Progenitor cell of endocrine pancreas (in vitro differentiated cells): ENCODE measurements around the gene ASB13. TPM values are rescaled to one million over a fixed set of nuclear protein-coding genes. Genes with fewer than 3 reads are reported as not detected.

Experiments used
- DNase-seq: peaks from one replicate; pipeline ENCODE4 v3.0.0; 2021; ENCODE audit warnings: low spot score; ENCODE audit not compliant: unreplicated experiment
- H3K27ac Mint-ChIP-seq: 2 replicates; pipeline ENCODE4 v1.8.0; 2021; ENCODE audit warnings: mild to moderate bottlenecking, moderate library complexity, mixed read lengths
- H3K27me3 Mint-ChIP-seq: 2 replicates; pipeline ENCODE4 v1.8.0; 2021; ENCODE audit warnings: mixed read lengths
- H3K36me3 Mint-ChIP-seq: 2 replicates; pipeline ENCODE4 v1.8.0; 2022; ENCODE audit warnings: mixed read lengths; ENCODE audit not compliant: insufficient read depth
- H3K4me1 Mint-ChIP-seq: 2 replicates; pipeline ENCODE4 v1.8.0; 2021; ENCODE audit warnings: low read depth, mixed read lengths
- H3K4me3 Mint-ChIP-seq: 2 replicates; pipeline ENCODE4 v1.8.0; 2021; ENCODE audit warnings: low read depth, mild to moderate bottlenecking, moderate library complexity, mixed read lengths
- H3K9me3 Mint-ChIP-seq: 2 replicates; pipeline ENCODE4 v1.8.0; 2021; ENCODE audit warnings: low read depth, mixed read lengths
- CTCF ChIP-seq: fragments of 200-600 bp; sonication (generic); IDR thresholded peaks from one replicate; pipeline ENCODE4 v1.5.0; 2021; ENCODE audit warnings: antibody characterized with exemption, mild to moderate bottlenecking; ENCODE audit not compliant: unreplicated experiment
- total RNA-seq: library from RNA; stranded (reverse); gene quantifications from 2 replicates; pipeline ENCODE4 v1.2.1, GENCODE V29; 2021

Gene ASB13
- total RNA-seq, 1 donor from 2014 or later, result 11.1 TPM

- no peak for DNase-seq
- H3K36me3 Mint-ChIP-seq, result no peaks in the 10 kb centered on the region
- H3K9me3 Mint-ChIP-seq, result no peaks in the 10 kb centered on the region
- no peak for TF ChIP-seq CTCF
- no peaks in the 10 kb centered on the region for H3K27me3 Mint-ChIP-seq
- no peak overlapping the region for H3K27ac Mint-ChIP-seq
- H3K4me3 Mint-ChIP-seq, result no peak overlapping the region
- peaks cover 28% of the 10 kb centered on the region for H3K4me1 Mint-ChIP-seq
Measured at GRCh38 chr10:5698062-5698461, 31.7 kb upstream of the ASB13 start.

- Mint-ChIP-seq H3K36me3 (no peaks in the 10 kb centered on the region), H3K4me1 (peaks cover 31% of the 10 kb centered on the region), H3K27ac (peak overlapping the region; percentile 22), H3K9me3 (no peaks in the 10 kb centered on the region), H3K4me3 (no peak overlapping the region), H3K27me3 (no peaks in the 10 kb centered on the region)
- TF ChIP-seq CTCF, result no peak
- DNase-seq, result no peak
Measured at GRCh38 chr10:5697342-5697741, 30.9 kb upstream of the ASB13 start.

GRCh38 chr10:5694573-5694972 lies 28.2 kb upstream of the ASB13 start:
- H3K4me1 Mint-ChIP-seq, result peaks cover 38% of the 10 kb centered on the region
- H3K27me3 Mint-ChIP-seq, result no peaks in the 10 kb centered on the region
- no peak for TF ChIP-seq CTCF
- no peaks in the 10 kb centered on the region for H3K9me3 Mint-ChIP-seq
- H3K36me3 Mint-ChIP-seq, result no peaks in the 10 kb centered on the region
- no peak overlapping the region for H3K27ac Mint-ChIP-seq
- DNase-seq, result no peak
- no peak overlapping the region for H3K4me3 Mint-ChIP-seq

- Mint-ChIP-seq H3K9me3 (no peaks in the 10 kb centered on the region), H3K27ac (peak overlapping the region; percentile 92), H3K27me3 (no peaks in the 10 kb centered on the region), H3K36me3 (no peaks in the 10 kb centered on the region), H3K4me1 (peaks cover 34% of the 10 kb centered on the region), H3K4me3 (peak overlapping the region; percentile 52)
- peak; percentile 45 for DNase-seq
- no peak for TF ChIP-seq CTCF
Measured at GRCh38 chr10:5692461-5693358, 26.3 kb upstream of the ASB13 start.

GRCh38 chr10:5691786-5692185 lies 25.4 kb upstream of the ASB13 start:
- H3K4me3 Mint-ChIP-seq, result peak overlapping the region; percentile 55
- no peak for DNase-seq
- H3K9me3 Mint-ChIP-seq, result no peaks in the 10 kb centered on the region
- no peaks in the 10 kb centered on the region for H3K36me3 Mint-ChIP-seq
- no peaks in the 10 kb centered on the region for H3K27me3 Mint-ChIP-seq
- no peak overlapping the region for H3K27ac Mint-ChIP-seq
- TF ChIP-seq CTCF, result no peak
- peaks cover 33% of the 10 kb centered on the region for H3K4me1 Mint-ChIP-seq
